Neural cell (in vitro differentiated cells): Measurements from ENCODE around the gene BATF3. TPM values are rescaled to one million over a fixed set of nuclear protein-coding genes. Genes with fewer than 3 reads are reported as not detected.

ENCODE experiments used
- H2AFZ ChIP-seq: fragments of 200-600, 300-800 bp; sonication (generic), shearing (Covaris generic); 2 replicates; pipeline ENCODE4 v1.6.0; 2014; ENCODE audit warnings: low read depth, mild to moderate bottlenecking, antibody characterized with exemption, low read length, moderate library complexity
- H3F3A ChIP-seq: fragments of 200-600 bp; shearing (Covaris generic); 2 replicates; pipeline ENCODE4 v1.6.1; 2016; ENCODE audit warnings: mild to moderate bottlenecking, moderate library complexity, mixed read lengths, antibody characterized with exemption, low read length; ENCODE audit not compliant: insufficient read depth, poor library complexity, severe bottlenecking
- H3K27ac ChIP-seq: fragments of 200-600, 300-800 bp; sonication (generic), shearing (Covaris generic); 2 replicates; pipeline ENCODE4 v1.5.1; 2014; ENCODE audit warnings: mild to moderate bottlenecking, low read length, moderate library complexity
- H3K27me3 ChIP-seq: fragments of 300-800, 200-600 bp; sonication (generic), shearing (Covaris generic); 2 replicates; pipeline ENCODE4 v1.6.0; 2014; ENCODE audit warnings: mild to moderate bottlenecking, low read depth, low read length, moderate library complexity; ENCODE audit not compliant: insufficient read depth
- H3K36me3 ChIP-seq: fragments of 300-800, 200-600 bp; sonication (generic), shearing (Covaris generic); 2 replicates; pipeline ENCODE4 v1.5.1; 2014; ENCODE audit warnings: mild to moderate bottlenecking, antibody characterized with exemption, low read length, moderate library complexity; ENCODE audit not compliant: insufficient read depth
- H3K4me2 ChIP-seq: fragments of 300-800, 200-600 bp; sonication (generic), shearing (Covaris generic); 2 replicates; pipeline ENCODE4 v1.6.0; 2014; ENCODE audit warnings: mild to moderate bottlenecking, low read length
- H3K4me3 ChIP-seq: fragments of 300-800, 200-600 bp; sonication (generic), shearing (Covaris generic); 2 replicates; pipeline ENCODE4 v1.5.1; 2014; ENCODE audit warnings: mild to moderate bottlenecking, low read length, moderate library complexity
- H3K79me2 ChIP-seq: fragments of 200-600 bp; shearing (Covaris generic); replicated peaks from 2 replicates; pipeline ENCODE4 v1.6.0; 2014; ENCODE audit warnings: mild to moderate bottlenecking, low read length, moderate library complexity; ENCODE audit not compliant: insufficient read depth
- H3K9ac ChIP-seq: fragments of 300-800, 200-600 bp; sonication (generic), shearing (Covaris generic); 2 replicates; pipeline ENCODE4 v1.6.1; 2016; ENCODE audit warnings: mild to moderate bottlenecking, low read length, mixed read lengths
- H3K9me2 ChIP-seq: fragments of 200-600 bp; shearing (Covaris generic); 2 replicates; pipeline ENCODE4 v1.6.1; 2016; ENCODE audit warnings: mild to moderate bottlenecking, low read length, mixed read lengths; ENCODE audit not compliant: insufficient read depth
- H3K9me3 ChIP-seq: fragments of 200-600, 300-800 bp; sonication (generic), shearing (Covaris generic); 2 replicates; pipeline ENCODE4 v1.6.1; 2016; ENCODE audit warnings: mild to moderate bottlenecking, mixed run types, low read length, moderate library complexity, mixed read lengths
- H4K20me1 ChIP-seq: fragments of 200-600 bp; shearing (Covaris generic); 2 replicates; pipeline ENCODE4 v1.6.1; 2016; ENCODE audit warnings: mild to moderate bottlenecking, mixed run types; ENCODE audit not compliant: insufficient read depth
- CTCF ChIP-seq: fragments of 450-650 bp; IDR thresholded peaks from 2 replicates; pipeline ENCODE4 v1.5.1; 2014; ENCODE audit warnings: antibody characterized with exemption, mild to moderate bottlenecking, moderate library complexity; ENCODE audit not compliant: poor library complexity, severe bottlenecking
- EP300 ChIP-seq: fragments of 450-650 bp; conservative IDR thresholded peaks from 2 replicates; pipeline ENCODE4 v1.6.1; 2014; ENCODE audit warnings: antibody characterized with exemption, mild to moderate bottlenecking, moderate library complexity; ENCODE audit not compliant: poor library complexity, severe bottlenecking
- EZH2 ChIP-seq: fragments of 200-600, 300-800 bp; shearing (Covaris generic), sonication (generic); IDR thresholded peaks from 2 replicates; pipeline ENCODE4 v1.6.1; 2014; ENCODE audit warnings: antibody characterized with exemption, low read length, borderline replicate concordance, mild to moderate bottlenecking; ENCODE audit not compliant: insufficient read depth, poor library complexity, severe bottlenecking
- MXI1 ChIP-seq: fragments of 450-650 bp; conservative IDR thresholded peaks from 2 replicates; pipeline ENCODE4 v1.6.1; 2014; ENCODE audit warnings: antibody characterized with exemption, mild to moderate bottlenecking; ENCODE audit not compliant: poor library complexity, severe bottlenecking
- POLR2AphosphoS5 ChIP-seq: IDR thresholded peaks from 2 replicates; pipeline ENCODE4 v1.6.1; 2012
- RAD21 ChIP-seq: fragments of 450-650 bp; conservative IDR thresholded peaks from 2 replicates; pipeline ENCODE4 v1.6.1; 2014; ENCODE audit warnings: antibody characterized with exemption, mild to moderate bottlenecking, moderate library complexity
- REST ChIP-seq: IDR thresholded peaks from 2 replicates; pipeline ENCODE4 v1.6.1; 2012; ENCODE audit warnings: borderline replicate concordance
- SMC3 ChIP-seq: fragments of 450-650 bp; conservative IDR thresholded peaks from 2 replicates; pipeline ENCODE4 v1.6.1; 2014; ENCODE audit warnings: antibody characterized with exemption, mild to moderate bottlenecking, moderate library complexity; ENCODE audit not compliant: poor library complexity
- TAF1 ChIP-seq: IDR thresholded peaks from 2 replicates; pipeline ENCODE4 v1.6.1; 2012; ENCODE audit warnings: low read depth
- polyA minus RNA-seq: library from RNA; depleted of rRNA, polyadenylated mRNA; stranded (reverse); fragments of >200 nt; gene quantifications from 2 replicates; pipeline ENCODE4 v1.2.3, GENCODE V29; 2014
- polyA plus RNA-seq: library from polyadenylated mRNA; depleted of rRNA; stranded (reverse); fragments of >200 nt; gene quantifications from 2 replicates; pipeline ENCODE4 v1.2.3, GENCODE V29; 2014

BATF3 gene
- 0.82 and 3.0 TPM in 2 replicates for polyA plus RNA-seq
- not detected in 2 replicates for polyA minus RNA-seq

GRCh38 chr1:212699625-212700222, at the start of gene BATF3:
Gene BATF3, minus strand, starts transcription at chr1:212699840. Its CDS starts 78 bp downstream, at chr1:212699762.
- H3K27ac ChIP-seq: no peak within 1 kb of the TSS
- TF ChIP-seq TAF1 (no peak), SMC3 (no peak), EP300 (no peak), REST (no peak), RAD21 (no peak), POLR2AphosphoS5 (no peak), EZH2 (no peak), MXI1 (no peak), CTCF (no peak)
- no peaks in the 10 kb centered on the region for H3K79me2 ChIP-seq
- no peaks in the 10 kb centered on the region for H3K36me3 ChIP-seq
- no peaks in the 10 kb centered on the region for H4K20me1 ChIP-seq
- H2AFZ ChIP-seq: no peak within 1 kb of the TSS
- peak within 1 kb of the TSS; percentile 70 for H3K4me3 ChIP-seq
- peak within 1 kb of the TSS; percentile 24 for H3K9ac ChIP-seq
- H3F3A ChIP-seq: peaks cover 8% of the 10 kb centered on the region
- H3K9me3 ChIP-seq: no peaks in the 10 kb centered on the region
- H3K9me2 ChIP-seq: no peaks in the 10 kb centered on the region
- H3K4me2 ChIP-seq: peak within 1 kb of the TSS; percentile 13
- H3K27me3 ChIP-seq: peaks cover 72% of the 10 kb centered on the region

GRCh38 chr1:212746546-212746945, 46.9 kb upstream of the BATF3 start:
- no peak overlapping the region for H3K9ac ChIP-seq
- TF ChIP-seq CTCF (no peak), REST (no peak), EP300 (no peak), MXI1 (no peak), POLR2AphosphoS5 (no peak), SMC3 (no peak), EZH2 (no peak), TAF1 (no peak), RAD21 (no peak)
- peaks cover 4% of the 10 kb centered on the region for H3K36me3 ChIP-seq
- no peaks in the 10 kb centered on the region for H4K20me1 ChIP-seq
- no peaks in the 10 kb centered on the region for H3F3A ChIP-seq
- H3K4me3 ChIP-seq: no peak overlapping the region
- H3K4me2 ChIP-seq: no peak overlapping the region
- H2AFZ ChIP-seq: no peak overlapping the region
- H3K9me3 ChIP-seq: no peaks in the 10 kb centered on the region
- no peak overlapping the region for H3K27ac ChIP-seq
- no peaks in the 10 kb centered on the region for H3K27me3 ChIP-seq
- H3K79me2 ChIP-seq: no peaks in the 10 kb centered on the region
- no peaks in the 10 kb centered on the region for H3K9me2 ChIP-seq
